Upper lobe of right lung (tissue), 1 donor: Measurements from ENCODE around the gene FZD8. TPM values are rescaled to one million over a fixed set of nuclear protein-coding genes. Genes with fewer than 3 reads are reported as not detected.

Experiments
- ATAC-seq: fragments of 200-7000 bp; cut with Tn5 transposase; one replicate; pipeline ENCODE4 v1.9.1; 2020; ENCODE audit warnings: mild to moderate bottlenecking, moderate library complexity
- DNase-seq: peaks from one replicate; pipeline ENCODE4 v3.0.0-alpha.2; 2020
- H3K27ac ChIP-seq: fragments of 200-600 bp; one replicate; pipeline ENCODE4 v1.8.0; 2022
- H3K27me3 ChIP-seq: fragments of 200-600 bp; one replicate; pipeline ENCODE4 v1.8.0; 2022; ENCODE audit warnings: mild to moderate bottlenecking
- H3K36me3 ChIP-seq: fragments of 200-600 bp; one replicate; pipeline ENCODE4 v1.8.0; 2022
- H3K4me1 ChIP-seq: fragments of 200-600 bp; one replicate; pipeline ENCODE4 v1.8.0; 2022
- H3K4me3 ChIP-seq: fragments of 200-600 bp; one replicate; pipeline ENCODE4 v1.8.0; 2022; ENCODE audit warnings: mild to moderate bottlenecking
- H3K9me3 ChIP-seq: fragments of 200-600 bp; one replicate; pipeline ENCODE4 v1.8.0; 2022
- CTCF ChIP-seq: fragments of 200-600 bp; IDR thresholded peaks from one replicate; pipeline ENCODE4 v1.8.0; 2022; ENCODE audit warnings: antibody characterized with exemption
- intact Hi-C: fragments of 100-400 bp; cut with DNase I; formaldehyde crosslinking; loops from one replicate; pipeline ENCODE4 v1.11.0; 2022
- total RNA-seq: library from RNA; stranded (reverse); fragmentation: NEBNext Ultra II Directional; extraction: Animal tissue kit (Norgen Biotek cat#: 25700); gene quantifications from one replicate; pipeline ENCODE4 v1.2.1, GENCODE V29; 2021
- donor health status: DM: no; HTN: yes; CAD: no; lungs with severe emphysema.

Gene FZD8
- total RNA-seq, 1 donor from 2014 or later = 20.4 TPM

- H3K4me1 ChIP-seq = peaks cover 19% of the 10 kb centered on the region
- no peaks in the 10 kb centered on the region for H3K36me3 ChIP-seq
- H3K9me3 ChIP-seq = no peaks in the 10 kb centered on the region
- no peaks in the 10 kb centered on the region for H3K27me3 ChIP-seq
- peak overlapping the region; percentile 75 for H3K4me3 ChIP-seq
- no peak overlapping the region for H3K27ac ChIP-seq
- DNase-seq (no peak), ATAC-seq (no peak)
- intact Hi-C loops = no loop called here
- TF ChIP-seq CTCF = no peak
Measured at GRCh38 chr10:35644050-35644950, 2.2 kb upstream of the FZD8 start.

DNA sequence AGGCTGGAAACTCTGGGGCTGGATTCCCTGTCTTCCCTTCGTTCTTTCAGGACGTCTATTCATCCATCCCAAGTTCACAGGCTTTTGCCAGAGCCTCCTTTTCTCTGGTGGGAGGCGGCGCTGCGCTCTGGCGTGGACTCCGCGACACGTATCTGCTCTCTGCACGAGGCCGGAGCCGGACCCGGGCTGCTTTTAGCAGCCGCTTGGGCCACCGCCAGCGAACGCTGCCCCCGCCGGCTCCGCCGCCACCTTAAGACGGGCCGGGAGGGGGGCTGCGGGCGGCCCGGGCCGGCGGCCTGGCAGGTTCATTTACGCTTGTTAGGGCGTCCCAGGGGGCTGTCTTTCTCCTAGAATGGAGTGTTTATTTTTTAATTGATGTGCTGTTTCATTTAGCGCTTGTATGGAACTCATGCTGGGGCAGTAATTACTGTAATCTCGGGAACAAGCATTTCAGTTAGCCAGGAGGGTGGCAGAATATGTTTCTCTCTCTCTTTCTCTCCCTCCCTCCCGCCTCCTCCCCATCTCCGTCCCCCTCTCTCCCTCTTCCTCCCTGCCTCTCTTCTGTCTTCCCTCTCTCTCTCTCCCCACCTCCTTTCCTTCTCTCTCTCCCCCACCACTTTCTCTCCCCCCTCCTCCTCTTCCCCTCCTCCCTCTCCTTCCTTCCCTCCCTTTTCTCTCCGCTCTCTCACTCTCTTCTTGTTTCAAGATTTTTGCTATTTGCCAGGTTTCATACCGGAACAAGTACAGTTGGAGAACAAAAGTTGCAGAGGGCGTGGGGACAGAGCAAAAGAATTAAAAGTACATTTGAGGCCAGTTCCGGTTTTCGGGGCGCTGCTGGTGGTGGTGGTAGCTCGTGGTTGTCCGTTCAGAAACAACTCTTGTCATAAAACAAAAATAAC is 1.3 kb upstream of the FZD8 start:
- Histone ChIP-seq H3K9me3 (no peaks in the 10 kb centered on the region), H3K27ac (peak overlapping the region; percentile 55), H3K36me3 (no peaks in the 10 kb centered on the region), H3K4me3 (peak overlapping the region; percentile 75), H3K27me3 (peaks cover 7% of the 10 kb centered on the region), H3K4me1 (peaks cover 19% of the 10 kb centered on the region)
- peak; percentile 50 for ATAC-seq
- TF ChIP-seq CTCF = no peak
- DNase-seq = peak; percentile 88
- intact Hi-C loops = no loop called here

DNA sequence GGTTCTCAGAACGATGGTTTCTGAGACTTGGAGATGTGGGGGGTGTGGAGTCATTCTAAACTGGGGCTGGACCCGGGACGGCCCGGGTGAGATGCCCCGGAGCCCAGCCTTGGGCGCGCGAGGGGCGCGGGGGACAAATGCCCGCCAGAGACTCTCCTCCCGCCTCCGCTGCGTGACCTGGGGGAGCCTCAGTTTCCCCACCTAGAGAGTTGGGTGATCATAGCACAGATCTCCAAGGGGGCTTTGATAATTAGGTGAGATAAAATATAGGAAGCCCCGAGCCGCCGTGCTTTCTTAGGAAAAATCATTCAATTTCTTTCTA is 658 bp upstream of the FZD8 start:
- H3K9me3 ChIP-seq = no peaks in the 10 kb centered on the region
- intact Hi-C loops = no loop called here
- peak overlapping the region; percentile 7 for H3K27ac ChIP-seq
- no peak for DNase-seq
- no peak for TF ChIP-seq CTCF
- peaks cover 7% of the 10 kb centered on the region for H3K27me3 ChIP-seq
- no peak for ATAC-seq
- H3K4me3 ChIP-seq = peak overlapping the region; percentile 75
- no peaks in the 10 kb centered on the region for H3K36me3 ChIP-seq
- peaks cover 19% of the 10 kb centered on the region for H3K4me1 ChIP-seq

DNA sequence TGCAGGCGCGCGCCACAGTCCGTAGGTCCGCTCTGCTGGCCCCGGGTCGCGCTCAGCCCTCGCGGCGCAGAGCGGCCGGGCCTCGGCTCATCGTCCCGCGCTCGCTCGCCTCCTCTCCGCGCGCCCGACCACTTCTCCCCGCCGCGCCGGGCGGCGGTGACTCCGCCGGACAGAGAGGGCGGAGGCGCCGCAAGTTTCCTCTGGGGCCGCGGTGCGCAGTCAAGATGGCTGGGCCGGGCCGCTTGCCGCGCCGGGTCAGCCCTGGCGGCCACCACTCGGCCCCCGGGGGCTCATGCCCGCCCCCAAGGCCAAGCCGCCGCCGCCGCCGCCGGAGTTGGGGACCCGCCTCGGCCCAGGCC is 441 bp downstream of the FZD8 start:
- Histone ChIP-seq H3K9me3 (no peaks in the 10 kb centered on the region), H3K4me3 (peak overlapping the region; percentile 75), H3K27me3 (peaks cover 7% of the 10 kb centered on the region), H3K36me3 (no peaks in the 10 kb centered on the region), H3K4me1 (peaks cover 19% of the 10 kb centered on the region), H3K27ac (peak overlapping the region; percentile 87)
- no peak for DNase-seq
- no peak for TF ChIP-seq CTCF
- ATAC-seq = peak; percentile 33
- intact Hi-C loops = no loop called here

DNA sequence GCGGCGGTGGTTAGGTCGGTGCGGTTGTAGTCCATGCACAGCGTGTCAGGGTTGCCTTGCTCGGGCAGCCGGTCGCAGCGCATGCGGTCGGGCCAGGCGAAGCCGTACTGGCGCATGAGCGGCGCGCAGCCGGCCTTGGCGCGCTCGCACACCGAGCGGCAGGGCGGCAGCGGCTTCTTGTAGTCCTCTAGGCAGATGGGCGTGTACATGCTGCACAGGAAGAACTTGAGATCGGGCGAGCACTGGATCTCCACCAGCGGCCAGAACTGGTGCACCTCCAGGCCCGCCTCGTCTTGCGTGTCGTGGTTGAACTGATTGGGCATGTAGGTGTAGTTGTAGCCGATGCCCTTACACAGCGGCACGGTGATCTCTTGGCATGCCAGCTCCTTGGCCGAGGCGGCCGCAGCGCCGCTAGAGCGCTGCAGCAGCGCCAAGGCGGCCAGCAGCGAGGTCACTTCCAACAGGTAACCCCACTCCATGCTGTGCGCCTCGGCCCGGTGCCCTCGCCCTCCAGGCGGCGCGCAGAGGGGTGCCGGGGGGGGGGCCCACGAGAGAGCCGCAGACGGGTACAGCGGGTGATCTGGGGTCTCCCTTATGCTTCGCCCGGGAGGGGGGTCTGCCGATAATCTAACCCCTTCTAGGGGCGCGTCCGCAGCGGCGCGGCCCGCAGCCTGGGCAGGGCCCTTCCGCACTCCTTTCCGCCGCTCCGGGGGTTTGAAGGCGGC is 983 bp downstream of the FZD8 start:
- H3K27ac ChIP-seq = peak overlapping the region; percentile 87
- no peaks in the 10 kb centered on the region for H3K9me3 ChIP-seq
- peaks cover 19% of the 10 kb centered on the region for H3K4me1 ChIP-seq
- peaks cover 7% of the 10 kb centered on the region for H3K27me3 ChIP-seq
- H3K36me3 ChIP-seq = no peaks in the 10 kb centered on the region
- peak; percentile 85 for DNase-seq
- ATAC-seq = peak; percentile 52
- no peak for TF ChIP-seq CTCF
- peak overlapping the region; percentile 75 for H3K4me3 ChIP-seq
- intact Hi-C loops = no loop called here
